Ectodermal cell (in vitro differentiated cells): ENCODE measurements around the gene PKN1.
"Not testable (repeated sequence)": the region's sequence is repeated elsewhere in the genome, so short reads cannot be mapped to it uniquely, and the experiment has no call there.

Experiments
- H3K27ac ChIP-seq: 2 replicates; pipeline ENCODE4 v1.7.0; 2013; ENCODE audit warnings: mild to moderate bottlenecking, low read depth, low read length; ENCODE audit not compliant: insufficient read depth, poor library complexity, severe bottlenecking
- H3K27me3 ChIP-seq: 2 replicates; pipeline ENCODE4 v1.7.0; 2013; ENCODE audit warnings: mild to moderate bottlenecking, low read length; ENCODE audit not compliant: insufficient read depth, control insufficient read depth, poor library complexity, severe bottlenecking
- H3K36me3 ChIP-seq: one replicate; pipeline ENCODE4 v1.7.0; 2013; ENCODE audit warnings: low read length; ENCODE audit not compliant: control insufficient read depth, insufficient read depth
- H3K4me1 ChIP-seq: one replicate; pipeline ENCODE4 v1.7.0; 2013; ENCODE audit warnings: low read length; ENCODE audit not compliant: control insufficient read depth, insufficient read depth
- H3K4me3 ChIP-seq: 2 replicates; pipeline ENCODE4 v1.7.0; 2013; ENCODE audit warnings: low read depth, low read length, control low read depth; ENCODE audit not compliant: insufficient read depth
- H3K9me3 ChIP-seq: 2 replicates; pipeline ENCODE4 v1.7.0; 2013; ENCODE audit warnings: mild to moderate bottlenecking, low read length, moderate library complexity; ENCODE audit not compliant: control insufficient read depth
- WGBS, 2 experiments: methylation state at CpG; one replicate each; pipeline ENCODE4 v1.1.7; 2013; ENCODE audit warnings: missing lambda C conversion rate in 2 of 2; 5-methylcytosine and 5-hydroxymethylcytosine counted together

PKN1 gene

DNA sequence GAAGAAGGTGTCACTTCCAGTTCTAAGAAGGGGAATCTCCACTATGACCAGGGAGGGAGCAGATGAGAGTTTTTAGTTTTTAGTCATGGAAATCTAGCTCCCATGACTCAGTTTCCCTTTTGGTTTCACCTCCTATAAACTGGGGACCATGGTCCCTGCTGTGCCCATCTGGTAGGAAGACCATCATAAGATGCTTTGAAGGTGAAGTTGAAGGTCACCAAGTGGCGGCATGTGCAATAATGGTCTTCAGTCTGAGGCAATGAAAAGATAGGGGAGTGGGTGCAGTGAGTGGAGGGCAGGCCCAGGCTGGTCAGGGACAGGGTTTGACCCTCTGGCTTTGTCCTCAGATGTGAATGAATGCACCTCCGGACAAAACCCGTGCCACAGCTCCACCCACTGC, 36.4 kb upstream of the PKN1 start:
- not testable (repeated sequence) for H3K4me1 ChIP-seq, H3K27me3 ChIP-seq, H3K27ac ChIP-seq, H3K36me3 ChIP-seq, H3K9me3 ChIP-seq, H3K4me3 ChIP-seq
- WGBS, 2 experiments: 80 to 88% methylated on average over 2 of the region's 3 CpGs

DNA sequence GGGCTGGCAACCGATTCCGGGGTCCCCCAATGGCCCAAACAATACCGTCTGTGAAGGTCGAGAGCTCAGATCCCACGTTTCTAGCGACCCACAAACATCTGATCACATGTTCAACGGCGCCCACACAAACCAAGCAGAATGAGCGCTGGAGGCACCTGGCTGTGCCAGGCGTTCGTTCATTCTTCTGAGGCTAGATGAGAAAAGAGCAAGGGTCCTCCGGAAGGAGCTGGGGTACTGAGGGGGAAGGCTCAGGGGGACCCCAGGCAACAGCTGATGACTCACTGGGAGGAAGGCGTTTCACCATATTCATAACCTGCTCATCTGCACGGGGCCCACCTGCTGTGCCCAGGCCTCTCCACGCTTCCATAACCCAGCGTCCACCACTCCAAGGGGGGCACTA, 35.9 kb upstream of the PKN1 start:
- WGBS, 2 experiments: 89 to 90% methylated on average over 15 to 16 of the region's 16 CpGs
- not testable (repeated sequence) for H3K36me3 ChIP-seq, H3K4me3 ChIP-seq, H3K27ac ChIP-seq, H3K27me3 ChIP-seq, H3K9me3 ChIP-seq, H3K4me1 ChIP-seq

DNA sequence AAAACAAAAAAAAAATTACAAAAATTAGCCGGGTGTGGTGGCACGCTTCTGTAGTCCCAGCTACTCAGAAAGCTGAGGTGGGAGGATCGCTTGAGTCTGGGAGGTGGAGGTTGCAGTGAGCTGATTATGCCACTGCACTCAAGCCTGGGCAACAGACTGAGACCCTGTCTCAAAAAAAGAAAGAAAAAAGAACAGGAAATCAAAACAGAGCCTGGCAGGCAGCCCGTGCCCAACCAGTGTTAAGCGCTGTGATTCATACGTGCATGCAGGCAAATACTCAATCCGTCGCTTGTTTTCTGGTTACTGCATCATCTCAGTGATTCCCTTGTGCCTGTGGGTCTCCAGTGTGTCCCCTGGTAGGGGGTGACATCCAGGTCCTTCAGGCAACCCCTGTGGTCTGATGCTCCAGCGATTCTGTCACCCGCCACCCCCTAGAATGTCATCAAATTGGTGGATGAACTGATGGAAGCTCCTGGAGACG, 32.1 kb upstream of the PKN1 start:
- Histone ChIP-seq H3K36me3 (no peaks in the 10 kb centered on the region), H3K27me3 (no peaks in the 10 kb centered on the region), H3K9me3 (no peaks in the 10 kb centered on the region), H3K27ac (no peak overlapping the region), H3K4me1 (no peaks in the 10 kb centered on the region), H3K4me3 (no peak overlapping the region)
- WGBS, 2 experiments: 93 to 95% methylated on average over 11 of the region's 11 CpGs

DNA sequence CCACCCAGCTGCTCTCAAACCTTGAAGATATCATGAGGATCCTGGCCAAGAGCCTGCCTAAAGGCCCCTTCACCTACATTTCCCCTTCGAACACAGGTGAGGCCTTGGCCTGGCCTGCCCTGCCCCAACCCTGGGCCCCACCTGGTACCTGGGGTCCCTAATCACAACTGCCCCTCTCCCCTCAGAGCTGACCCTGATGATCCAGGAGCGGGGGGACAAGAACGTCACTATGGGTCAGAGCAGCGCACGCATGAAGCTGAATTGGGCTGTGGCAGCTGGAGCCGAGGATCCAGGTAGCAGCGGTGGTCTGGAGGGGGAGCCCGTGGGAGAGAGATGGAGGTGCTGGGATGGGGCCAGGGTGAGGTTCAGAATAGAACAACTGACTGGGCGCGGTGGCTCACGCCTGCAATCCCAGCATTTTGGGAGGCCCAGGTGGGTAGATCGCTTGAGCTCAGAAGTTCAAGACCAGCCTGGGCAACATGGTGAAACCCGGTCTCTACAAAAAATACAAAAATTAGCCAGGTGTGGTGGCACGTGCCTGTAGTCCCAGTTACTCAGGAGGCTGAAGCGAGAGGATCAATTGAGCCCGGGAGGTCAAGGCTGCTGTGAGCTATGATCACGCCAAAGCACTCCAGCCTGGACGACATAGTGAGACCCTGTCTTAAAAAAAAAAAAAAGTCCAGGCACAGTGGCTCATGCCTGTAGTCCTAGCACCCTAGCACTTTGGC, 31.5 kb upstream of the PKN1 start:
- no peaks in the 10 kb centered on the region for H3K36me3 ChIP-seq
- no peak overlapping the region for H3K4me3 ChIP-seq
- no peaks in the 10 kb centered on the region for H3K4me1 ChIP-seq
- 94 to 95% methylated on average over 18 of the region's 18 CpGs for WGBS, 2 experiments
- no peaks in the 10 kb centered on the region for H3K9me3 ChIP-seq
- H3K27me3 ChIP-seq: no peaks in the 10 kb centered on the region
- H3K27ac ChIP-seq: no peak overlapping the region

DNA sequence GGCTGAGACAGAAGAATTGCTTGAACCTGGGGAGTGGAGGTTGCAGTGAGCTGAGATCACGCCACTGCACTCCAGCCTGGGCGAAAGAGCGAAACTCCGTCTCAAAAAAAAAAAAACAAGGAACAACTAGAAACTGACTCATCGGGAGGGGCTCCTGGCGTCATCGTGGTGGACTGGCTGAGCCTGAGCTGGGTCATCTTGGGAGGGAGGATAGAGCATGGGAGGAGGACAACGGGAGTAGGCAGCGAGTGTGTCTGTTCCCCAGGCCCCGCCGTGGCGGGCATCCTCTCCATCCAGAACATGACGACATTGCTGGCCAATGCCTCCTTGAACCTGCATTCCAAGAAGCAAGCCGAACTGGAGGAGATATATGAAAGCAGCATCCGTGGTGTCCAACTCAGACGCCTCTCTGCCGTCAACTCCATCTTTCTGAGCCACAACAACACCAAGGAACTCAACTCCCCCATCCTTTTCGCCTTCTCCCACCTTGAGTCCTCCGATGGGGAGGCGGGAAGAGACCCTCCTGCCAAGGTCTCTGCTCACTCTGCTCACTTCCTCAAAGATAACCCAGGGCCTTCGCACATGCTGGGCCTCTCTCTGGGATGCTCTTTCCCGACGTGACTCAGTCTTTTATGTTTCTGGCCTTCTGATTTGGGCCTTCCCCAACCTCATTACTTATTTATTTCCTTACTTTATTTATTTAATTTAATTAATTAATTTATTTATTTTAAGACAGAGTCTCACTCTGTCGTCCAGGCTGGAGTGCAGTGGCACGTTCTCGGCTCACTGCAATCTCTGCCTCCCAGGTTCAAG, 30.6 kb upstream of the PKN1 start:
- Histone ChIP-seq H3K36me3 (peaks cover under 1% of the 10 kb centered on the region), H3K9me3 (no peaks in the 10 kb centered on the region), H3K27ac (no peak overlapping the region), H3K4me3 (no peak overlapping the region), H3K4me1 (no peaks in the 10 kb centered on the region), H3K27me3 (no peaks in the 10 kb centered on the region)
- WGBS, 2 experiments: 88 to 91% methylated on average over 26 of the region's 26 CpGs

DNA sequence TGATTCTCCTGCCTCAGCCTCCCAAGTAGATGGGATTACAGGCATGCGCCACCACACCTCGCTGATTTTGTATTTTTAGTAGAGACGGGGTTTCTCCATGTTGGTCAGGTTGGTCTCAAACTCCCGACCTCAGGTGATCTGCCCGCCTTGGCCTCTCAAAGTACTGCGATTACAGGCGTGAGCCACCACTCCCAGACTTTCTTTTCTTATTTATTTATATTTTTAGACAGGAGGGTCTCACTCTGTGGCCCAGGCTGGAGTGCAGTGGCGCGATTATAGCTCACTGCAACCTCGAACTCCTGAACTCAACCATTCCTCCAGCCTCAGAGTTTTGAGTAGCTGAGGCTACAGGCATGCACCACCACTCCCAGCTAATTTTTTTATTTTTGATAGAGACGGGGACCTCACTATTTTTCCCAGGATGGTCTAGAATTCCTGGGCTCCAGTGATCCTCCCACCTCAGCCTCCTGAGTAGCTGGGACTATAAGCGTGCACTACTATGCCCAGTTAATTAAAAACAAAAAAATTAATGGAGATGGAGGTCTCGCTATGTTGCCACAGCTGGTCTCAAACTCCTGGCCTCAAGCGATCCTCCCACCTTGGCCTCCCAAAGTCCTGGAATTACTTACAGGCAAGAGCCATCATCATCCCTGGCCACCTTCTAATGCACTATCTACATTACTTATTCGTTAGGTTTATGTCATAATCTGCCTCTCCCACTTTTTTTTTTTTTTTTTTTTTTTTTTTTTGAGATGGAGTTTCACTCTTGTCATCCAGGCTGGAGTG, 29.8 kb upstream of the PKN1 start:
- not testable (repeated sequence) for H3K36me3 ChIP-seq, H3K9me3 ChIP-seq, H3K27ac ChIP-seq, H3K4me1 ChIP-seq, H3K4me3 ChIP-seq, H3K27me3 ChIP-seq
- WGBS, 2 experiments: 93 to 95% methylated on average over 14 to 15 of the region's 15 CpGs

DNA sequence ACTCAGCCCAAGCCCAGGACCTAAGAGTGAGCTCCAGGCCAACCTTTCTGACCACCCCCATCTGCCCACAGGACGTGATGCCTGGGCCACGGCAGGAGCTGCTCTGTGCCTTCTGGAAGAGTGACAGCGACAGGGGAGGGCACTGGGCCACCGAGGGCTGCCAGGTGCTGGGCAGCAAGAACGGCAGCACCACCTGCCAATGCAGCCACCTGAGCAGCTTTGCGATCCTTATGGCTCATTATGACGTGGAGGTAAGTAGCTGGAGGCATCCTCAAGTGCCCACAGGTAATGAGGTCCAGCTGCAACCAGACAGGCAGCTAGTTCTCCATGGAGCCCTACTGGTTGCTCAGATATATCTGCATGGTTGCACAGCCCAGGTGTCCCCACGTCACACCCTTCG, 28.8 kb upstream of the PKN1 start:
- no peak overlapping the region for H3K4me3 ChIP-seq
- H3K27me3 ChIP-seq: no peaks in the 10 kb centered on the region
- no peaks in the 10 kb centered on the region for H3K4me1 ChIP-seq
- H3K9me3 ChIP-seq: no peaks in the 10 kb centered on the region
- H3K27ac ChIP-seq: no peak overlapping the region
- peaks cover 17% of the 10 kb centered on the region for H3K36me3 ChIP-seq
- 94 to 95% methylated on average over 9 of the region's 9 CpGs for WGBS, 2 experiments

DNA sequence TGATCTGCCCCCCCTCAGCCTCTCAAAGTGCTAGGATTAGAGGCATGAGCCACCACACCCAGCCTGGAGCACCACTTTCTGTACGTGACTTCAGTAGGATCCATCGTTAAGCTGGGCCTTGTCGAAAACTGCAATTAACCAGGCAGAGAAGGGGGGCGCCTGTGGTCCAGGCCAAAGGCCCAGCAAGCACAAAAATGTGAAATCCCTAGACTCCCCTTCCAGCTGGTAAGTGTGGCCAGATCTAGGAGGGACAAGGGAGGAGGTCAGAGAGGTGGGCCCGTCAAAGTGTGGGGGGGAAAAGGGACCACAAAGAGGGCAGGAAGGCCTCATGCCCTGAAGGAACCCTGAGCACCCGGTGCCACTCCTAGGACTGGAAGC, 27.7 kb upstream of the PKN1 start:
- Histone ChIP-seq H3K4me3 (peak overlapping the region; percentile 39), H3K27ac (peak overlapping the region; percentile 60), H3K27me3 (no peaks in the 10 kb centered on the region), H3K9me3 (no peaks in the 10 kb centered on the region), H3K4me1 (no peaks in the 10 kb centered on the region), H3K36me3 (peaks cover 27% of the 10 kb centered on the region)
- 38 to 46% methylated on average over 6 of the region's 6 CpGs for WGBS, 2 experiments

DNA sequence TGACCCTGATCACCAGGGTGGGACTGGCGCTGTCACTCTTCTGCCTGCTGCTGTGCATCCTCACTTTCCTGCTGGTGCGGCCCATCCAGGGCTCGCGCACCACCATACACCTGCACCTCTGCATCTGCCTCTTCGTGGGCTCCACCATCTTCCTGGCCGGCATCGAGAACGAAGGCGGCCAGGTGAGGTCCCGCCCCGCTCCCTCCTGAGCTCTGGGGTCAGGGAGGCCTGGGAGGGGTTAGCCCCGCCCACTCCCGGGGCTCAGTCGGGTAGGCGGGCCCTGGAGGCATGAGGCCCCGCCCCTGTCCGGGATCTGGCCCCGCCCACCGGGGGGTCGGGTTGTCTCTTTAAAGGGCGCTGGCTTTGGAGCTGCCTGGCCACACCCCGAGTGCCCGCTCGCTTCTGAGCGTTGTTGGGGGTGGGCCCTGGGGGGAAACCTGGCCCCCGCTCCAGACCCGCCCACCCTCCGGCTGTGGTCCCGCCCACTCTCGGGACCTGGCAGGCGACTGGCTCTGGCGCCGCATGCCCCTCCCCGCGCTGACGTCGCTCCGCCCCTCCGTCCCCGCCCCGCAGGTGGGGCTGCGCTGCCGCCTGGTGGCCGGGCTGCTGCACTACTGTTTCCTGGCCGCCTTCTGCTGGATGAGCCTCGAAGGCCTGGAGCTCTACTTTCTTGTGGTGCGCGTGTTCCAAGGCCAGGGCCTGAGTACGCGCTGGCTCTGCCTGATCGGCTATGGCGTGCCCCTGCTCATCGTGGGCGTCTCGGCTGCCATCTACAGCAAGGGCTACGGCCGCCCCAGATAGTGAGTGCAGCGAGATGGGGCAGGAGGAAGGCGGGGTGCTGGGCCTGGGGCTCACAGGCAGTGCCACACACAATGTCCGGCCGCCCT, 27.1 kb upstream of the PKN1 start:
- Histone ChIP-seq H3K4me3 (peak overlapping the region; percentile 39), H3K36me3 (peaks cover 34% of the 10 kb centered on the region), H3K27ac (peak overlapping the region; percentile 60), H3K27me3 (no peaks in the 10 kb centered on the region), H3K9me3 (no peaks in the 10 kb centered on the region), H3K4me1 (no peaks in the 10 kb centered on the region)
- WGBS, 2 experiments: 10% methylated on average over 61 of the region's 61 CpGs
